Stimulated activated CD8-positive, alpha-beta memory T cell treated with anti-CD3 and anti-CD28 coated beads, Interleukin-7, amount 100 ng/mL, for 1 hour (primary cell): Measurements from ENCODE around the gene ATE1.
"Not testable (repeated sequence)": the region's sequence is repeated elsewhere in the genome, so short reads cannot be mapped to it uniquely, and the experiment has no call there.

ENCODE experiments used
- DNase-seq, 2 donors: peaks; one replicate each; pipeline ENCODE4 v3.0.0-alpha.2; 2020; ENCODE audit warnings: low read depth in 2 of 2

ATE1 gene

GRCh38 chr10:121930268-121931085 lies 2.6 kb upstream of the ATE1 start:
- not testable (repeated sequence) for DNase-seq

DNA sequence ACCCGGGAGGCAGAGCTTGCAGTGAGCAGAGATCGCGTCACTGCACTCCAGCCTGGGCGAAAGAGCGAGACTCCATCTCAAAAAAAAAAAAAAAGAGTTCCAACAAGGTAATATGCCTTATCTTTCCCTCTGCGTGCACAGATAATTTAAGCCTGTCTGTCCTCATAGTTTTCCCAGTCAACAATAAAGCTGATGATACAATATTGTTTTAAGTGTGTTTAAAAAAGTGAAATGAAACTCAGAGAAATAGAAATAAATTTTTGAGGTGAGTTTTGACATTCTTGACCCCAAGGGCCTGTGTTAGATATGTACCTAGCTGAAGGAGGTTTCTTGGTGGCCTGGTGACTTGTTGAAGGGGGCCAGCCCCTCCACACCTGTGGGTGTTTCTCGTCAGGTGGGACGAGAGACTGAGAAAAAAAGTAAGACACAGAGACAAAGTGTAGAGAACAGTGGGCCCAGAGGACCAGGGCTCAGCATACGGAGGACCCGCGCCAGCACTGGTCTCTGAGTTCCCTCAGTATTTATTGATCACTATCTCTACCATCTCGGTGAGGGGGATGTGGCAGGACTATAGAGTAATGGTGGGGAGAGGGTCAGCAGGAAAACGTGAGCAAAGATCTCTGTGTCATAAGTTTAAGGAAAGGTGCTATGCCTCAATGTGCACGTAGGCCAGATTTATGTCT lies 1.9 kb upstream of the ATE1 start:
- not testable (repeated sequence) for DNase-seq

DNA sequence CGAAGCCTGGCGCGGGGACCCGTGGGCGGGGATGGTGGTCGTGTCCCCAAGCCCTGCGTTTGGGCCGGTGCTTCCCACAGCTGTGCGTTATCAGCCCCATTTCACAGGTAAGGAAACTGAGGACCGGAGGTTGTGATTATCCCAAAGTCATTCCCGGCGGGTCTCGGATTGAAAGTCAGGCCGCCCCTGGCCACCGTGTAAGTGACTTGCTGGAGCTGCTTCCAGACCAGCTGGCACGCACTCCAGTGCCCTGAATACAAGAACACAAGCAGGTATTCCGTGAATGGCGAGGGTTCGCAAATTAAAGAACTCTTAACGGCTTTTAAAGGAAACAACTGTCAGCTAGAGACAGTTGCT lies 675 bp upstream of the ATE1 start:
- DNase-seq = no peak

DNA sequence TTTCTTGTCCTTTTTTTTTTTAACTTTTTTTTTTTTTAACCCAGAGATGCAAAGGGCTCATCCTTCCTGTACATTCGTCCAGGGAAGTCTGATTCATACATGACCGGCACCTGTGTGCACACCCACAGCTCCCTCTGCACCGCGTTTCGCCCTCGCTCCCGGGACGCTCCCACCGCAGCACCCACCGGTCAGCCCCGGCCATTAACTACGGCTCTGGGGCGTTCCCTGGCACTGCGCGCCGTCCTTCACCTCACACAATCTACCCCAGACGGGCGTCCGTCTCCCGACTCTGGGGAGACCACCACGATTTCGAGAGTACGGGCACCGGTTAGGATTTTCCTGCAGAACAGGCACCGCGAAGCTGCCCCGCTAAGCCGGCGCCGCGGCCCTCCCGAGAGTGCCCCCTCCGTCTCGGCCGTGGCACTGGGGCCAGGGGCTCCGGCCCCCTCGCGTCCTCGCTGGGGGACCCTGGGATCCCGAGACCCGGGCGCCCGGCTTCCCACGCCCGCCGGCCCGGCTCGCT lies 452 bp downstream of the ATE1 start:
- DNase-seq = peak in 1 of 2 donors; percentile 6

GRCh38 chr10:121926671-121927317 lies 1.0 kb downstream of the ATE1 start:
- DNase-seq = no peak

DNA sequence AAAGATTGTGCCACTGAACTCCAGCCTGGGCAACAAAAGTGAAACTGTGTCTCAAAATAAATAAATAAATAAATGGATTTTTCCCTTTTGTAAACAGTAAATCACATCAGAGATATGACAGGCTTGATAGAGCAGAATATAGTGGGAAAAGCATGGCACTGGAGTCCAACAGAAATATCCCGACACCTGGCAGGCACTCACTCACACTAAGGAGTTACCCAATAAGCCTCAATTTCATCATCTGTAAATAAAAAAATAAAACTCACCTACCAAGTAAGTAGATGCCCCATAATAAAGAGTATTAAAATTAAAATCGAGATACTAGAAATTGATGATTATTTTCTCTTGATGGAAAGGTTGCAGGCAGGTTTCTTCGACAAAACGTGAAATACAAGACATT lies 1.7 kb downstream of the ATE1 start:
- DNase-seq = no peak

- DNase-seq = no peak
Measured at GRCh38 chr10:121921238-121921931, 6.4 kb downstream of the ATE1 start.

GRCh38 chr10:121919666-121920065 lies 8.2 kb downstream of the ATE1 start:
- DNase-seq = no peak

DNA sequence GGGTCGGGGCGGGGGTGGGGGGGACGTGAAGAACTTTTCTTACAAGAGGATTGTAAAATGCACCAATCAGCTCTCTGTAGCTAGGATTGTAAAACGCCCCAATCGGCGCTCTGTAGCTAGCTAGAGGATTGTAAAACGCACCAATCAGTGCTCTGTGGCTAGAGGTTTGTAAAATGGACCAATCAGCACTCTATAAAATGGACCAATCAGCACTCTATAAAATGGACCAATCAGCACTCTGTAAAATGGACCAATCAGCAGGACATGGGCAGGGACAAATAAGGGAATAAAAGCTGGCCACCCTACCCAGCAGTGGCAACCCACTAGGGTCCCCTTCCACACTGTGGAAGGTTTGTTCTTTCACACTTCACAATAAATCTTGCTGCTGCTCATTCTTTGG lies 9.0 kb downstream of the ATE1 start:
- DNase-seq = not testable (repeated sequence)

DNA sequence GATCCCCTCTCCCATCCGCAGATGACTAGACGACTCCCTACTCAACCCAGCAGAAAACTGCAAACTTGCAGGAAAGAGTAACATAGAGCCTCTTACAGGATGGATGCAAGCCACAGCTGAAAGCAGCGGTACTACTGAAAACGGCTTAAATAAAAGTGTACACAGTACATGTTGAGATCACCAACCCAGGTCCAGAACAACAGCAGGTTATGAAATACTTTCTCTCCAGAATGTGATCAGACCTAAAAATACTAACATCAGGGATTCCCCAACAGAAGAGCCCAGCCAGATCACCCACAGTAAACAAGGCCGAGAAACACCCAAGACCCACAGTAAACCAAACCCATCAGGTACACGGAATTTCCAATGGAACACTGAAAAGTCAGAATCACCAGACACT lies 13.2 kb downstream of the ATE1 start:
- DNase-seq = no peak

DNA sequence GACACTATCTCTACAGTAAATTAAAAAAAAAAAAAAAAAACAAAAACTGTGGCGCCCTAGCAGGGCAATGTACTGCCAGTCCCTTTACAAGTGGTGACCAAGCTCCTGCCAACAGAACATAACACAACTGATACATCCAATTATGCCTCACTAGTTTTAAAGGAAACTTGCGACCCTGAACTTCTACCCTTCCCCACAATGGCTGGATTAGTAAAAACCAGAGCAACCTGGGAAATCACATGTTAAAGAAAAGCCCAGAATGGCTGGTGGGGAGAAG lies 16.5 kb downstream of the ATE1 start:
- DNase-seq = no peak

- no peak for DNase-seq
Measured at GRCh38 chr10:121910673-121911420, 17.0 kb downstream of the ATE1 start.

DNA sequence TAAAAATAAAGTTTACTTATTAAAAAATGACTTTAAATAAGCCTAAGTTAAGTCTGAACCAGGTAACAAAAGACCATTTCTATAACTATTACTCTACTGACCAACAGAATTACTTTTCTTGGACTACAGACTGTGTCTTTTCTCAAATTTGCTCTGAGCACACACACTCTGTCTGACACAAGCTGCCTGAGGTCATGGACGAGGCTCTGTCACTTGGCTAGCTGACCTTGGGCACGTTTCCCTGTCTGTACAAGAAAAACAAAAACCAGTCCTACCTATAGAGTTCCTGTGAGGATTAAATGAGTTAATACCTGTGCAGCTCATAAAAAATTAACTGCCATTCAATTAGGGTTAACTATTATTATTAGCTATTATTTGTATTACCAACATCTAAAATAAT lies 22.9 kb downstream of the ATE1 start:
- no peak for DNase-seq

DNA sequence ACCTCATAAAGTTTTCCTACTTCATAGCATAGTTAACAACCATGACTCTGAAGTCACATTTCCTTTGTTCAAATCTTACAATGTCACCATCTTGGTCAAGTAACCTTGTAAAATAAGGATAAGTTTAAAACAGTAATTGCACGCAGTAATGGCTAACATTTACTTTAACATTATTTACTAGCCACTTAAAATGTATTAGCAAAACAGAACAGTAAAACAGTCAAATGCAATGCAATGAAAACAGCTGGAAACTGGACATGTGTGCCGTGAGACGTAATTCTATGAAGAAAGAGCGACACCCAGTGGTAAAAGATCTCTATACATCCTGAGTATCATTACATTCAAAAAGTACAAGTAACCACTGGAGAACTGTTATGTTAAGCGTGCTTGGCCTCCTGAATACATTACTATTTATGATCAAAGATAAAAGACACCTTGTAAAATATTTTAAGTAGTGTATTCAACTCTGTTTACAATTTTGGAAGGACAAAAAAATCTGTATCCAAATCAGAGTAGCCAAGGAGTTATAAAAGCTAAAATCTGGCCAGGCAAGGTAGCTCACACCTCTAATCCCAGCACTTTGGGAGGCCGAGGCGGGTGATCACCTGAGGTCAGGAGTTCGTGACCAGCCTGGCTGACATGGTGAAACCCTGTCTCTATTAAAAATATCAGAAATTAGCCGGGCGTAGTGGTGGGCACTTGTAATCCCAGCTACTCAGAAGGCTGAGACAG lies 27.2 kb downstream of the ATE1 start:
- DNase-seq = no peak

DNA sequence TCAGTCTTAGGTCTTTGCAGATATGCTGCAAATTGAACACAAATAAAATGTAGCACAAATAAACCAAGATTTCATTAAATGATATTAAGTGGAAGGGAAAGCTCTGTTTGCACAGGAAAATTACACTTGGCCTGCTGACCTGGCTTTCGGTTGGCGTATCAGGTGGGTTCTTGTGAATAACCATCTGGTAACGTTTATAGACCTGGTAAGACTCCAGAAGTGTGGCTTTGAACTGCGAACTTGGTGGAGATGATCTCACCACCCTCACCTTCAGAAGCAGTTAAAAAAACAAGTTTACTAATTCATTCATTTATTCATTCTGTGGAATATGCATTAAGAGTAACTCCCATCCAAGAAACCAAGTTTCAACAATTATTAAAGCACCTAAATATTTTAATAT lies 28.1 kb downstream of the ATE1 start:
- DNase-seq = no peak

- no peak for DNase-seq
Measured at GRCh38 chr10:121891103-121891502, 36.7 kb downstream of the ATE1 start.

- no peak for DNase-seq
Measured at GRCh38 chr10:121889212-121889611, 38.6 kb downstream of the ATE1 start.

DNA sequence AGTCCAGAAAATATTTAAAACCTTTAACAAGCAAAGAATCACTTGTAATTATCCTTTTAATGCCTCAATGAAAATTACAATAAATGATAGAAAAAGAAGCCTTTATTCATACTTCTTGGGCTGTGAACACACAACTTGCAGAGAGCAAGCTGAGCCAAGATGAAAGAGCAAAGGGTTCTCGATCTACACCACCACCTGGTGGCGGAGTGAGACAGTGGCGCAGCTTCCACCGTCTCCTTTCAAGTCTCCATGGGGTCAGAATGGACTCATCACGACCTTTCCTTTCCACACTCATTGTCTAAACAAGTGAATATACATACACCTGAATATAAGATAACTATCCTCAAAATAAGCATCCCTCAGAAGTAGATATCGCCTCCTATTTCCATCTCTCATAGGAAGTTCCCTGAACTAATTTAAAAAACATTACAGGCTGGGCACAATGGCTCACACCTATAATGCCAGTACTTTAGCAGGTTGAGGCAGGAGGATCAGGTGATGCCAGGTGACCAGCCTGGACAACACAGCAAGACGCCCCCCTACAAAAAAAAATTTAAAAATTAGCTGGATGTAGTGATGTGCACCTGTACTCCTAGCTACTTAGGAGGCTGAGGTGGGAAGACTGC lies 40.7 kb downstream of the ATE1 start:
- DNase-seq = no peak

GRCh38 chr10:121886181-121886580 lies 41.6 kb downstream of the ATE1 start:
- no peak for DNase-seq

- DNase-seq = no peak
Measured at GRCh38 chr10:121880895-121881294, 46.9 kb downstream of the ATE1 start.
